ENCODE results near the gene EXD3. TPM values are rescaled to one million over a fixed set of nuclear protein-coding genes. Genes with fewer than 3 reads are reported as not detected.

EXD3 gene
- total and polyA plus RNA-seq, 9 of the 15 experiments (the other 6 are each of a cell fraction or from before 2014, with no cell fraction given): 0.29 to 12.5 (median 3.9) TPM

- TF ChIP-seq THRB (CRISPR knock-in tag; conservative IDR thresholded peaks at IDR 0.05) (no peak), TOE1 (IDR thresholded peaks at IDR 0.05; ENCODE audit: borderline replicate concordance) (no peak), TOE1 (CRISPR knock-in tag; IDR thresholded peaks at IDR 0.05; ENCODE audit: borderline replicate concordance, low read depth) (no peak), ZNF586 (CRISPR knock-in tag; conservative IDR thresholded peaks at IDR 0.05) (no peak), HSF4 (CRISPR knock-in tag; IDR thresholded peaks at IDR 0.05; ENCODE audit: borderline replicate concordance) (no peak), HMG20A (CRISPR knock-in tag; conservative IDR thresholded peaks at IDR 0.05) (no peak), SIRT6 (IDR thresholded peaks at IDR 0.05; ENCODE audit: low read depth, low read length) (no peak), TBP (optimal IDR thresholded peaks at IDR 0.05; ENCODE audit: low read depth, low read length) (no peak), HMGN3 (IDR thresholded peaks at IDR 0.05; ENCODE audit: borderline replicate concordance, extremely low read depth, insufficient read length, low read depth, low read length) (peak; percentile 79), ILF3 (IDR thresholded peaks at IDR 0.05; ENCODE audit: borderline replicate concordance) (no peak), PTBP1 (IDR thresholded peaks at IDR 0.05; ENCODE audit: low read depth, low read length) (no peak), NCOR1 (IDR thresholded peaks at IDR 0.05) (no peak), ATF7 (IDR thresholded peaks at IDR 0.05) (peak; percentile 68; the same call in 1 of the 2 replicates), HIVEP1 (CRISPR knock-in tag; IDR thresholded peaks at IDR 0.05) (no peak), HDGF (IDR thresholded peaks at IDR 0.05) (no peak), CHD2 (IDR thresholded peaks at IDR 0.05; ENCODE audit: low read depth, low read length) (no peak), ZZZ3 (IDR thresholded peaks at IDR 0.05) (no peak), HNRNPK (IDR thresholded peaks at IDR 0.05; ENCODE audit: low read depth, low read length, poor library complexity, severe bottlenecking) (no peak), NR0B1 (IDR thresholded peaks at IDR 0.05; ENCODE audit: partially characterized antibody) (no peak), ZKSCAN3 (CRISPR knock-in tag; IDR thresholded peaks at IDR 0.05) (no peak), SNIP1 (IDR thresholded peaks at IDR 0.05; ENCODE audit: low read depth) (no peak), RHOXF2B (CRISPR knock-in tag; conservative IDR thresholded peaks at IDR 0.05) (no peak)
- TF ChIP-seq, protein P1, sequence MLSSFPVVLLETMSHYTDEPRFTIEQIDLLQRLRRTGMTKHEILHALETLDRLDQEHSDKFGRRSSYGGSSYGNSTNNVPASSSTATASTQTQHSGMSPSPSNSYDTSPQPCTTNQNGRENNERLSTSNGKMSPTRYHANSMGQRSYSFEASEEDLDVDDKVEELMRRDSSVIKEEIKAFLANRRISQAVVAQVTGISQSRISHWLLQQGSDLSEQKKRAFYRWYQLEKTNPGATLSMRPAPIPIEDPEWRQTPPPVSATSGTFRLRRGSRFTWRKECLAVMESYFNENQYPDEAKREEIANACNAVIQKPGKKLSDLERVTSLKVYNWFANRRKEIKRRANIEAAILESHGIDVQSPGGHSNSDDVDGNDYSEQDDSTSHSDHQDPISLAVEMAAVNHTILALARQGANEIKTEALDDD (IDR thresholded peaks at IDR 0.05): no peak
- TF ChIP-seq, protein P2, sequence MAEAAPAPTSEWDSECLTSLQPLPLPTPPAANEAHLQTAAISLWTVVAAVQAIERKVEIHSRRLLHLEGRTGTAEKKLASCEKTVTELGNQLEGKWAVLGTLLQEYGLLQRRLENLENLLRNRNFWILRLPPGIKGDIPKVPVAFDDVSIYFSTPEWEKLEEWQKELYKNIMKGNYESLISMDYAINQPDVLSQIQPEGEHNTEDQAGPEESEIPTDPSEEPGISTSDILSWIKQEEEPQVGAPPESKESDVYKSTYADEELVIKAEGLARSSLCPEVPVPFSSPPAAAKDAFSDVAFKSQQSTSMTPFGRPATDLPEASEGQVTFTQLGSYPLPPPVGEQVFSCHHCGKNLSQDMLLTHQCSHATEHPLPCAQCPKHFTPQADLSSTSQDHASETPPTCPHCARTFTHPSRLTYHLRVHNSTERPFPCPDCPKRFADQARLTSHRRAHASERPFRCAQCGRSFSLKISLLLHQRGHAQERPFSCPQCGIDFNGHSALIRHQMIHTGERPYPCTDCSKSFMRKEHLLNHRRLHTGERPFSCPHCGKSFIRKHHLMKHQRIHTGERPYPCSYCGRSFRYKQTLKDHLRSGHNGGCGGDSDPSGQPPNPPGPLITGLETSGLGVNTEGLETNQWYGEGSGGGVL (CRISPR knock-in tag; IDR thresholded peaks at IDR 0.05): no peak
Observed at GRCh38 chr9:137435980-137436760, 13.2 kb upstream of the EXD3 start (continued).
